Measurements from ENCODE around the gene TEX36.
"Not testable (repeated sequence)": the region's sequence is repeated elsewhere in the genome, so short reads cannot be mapped to it uniquely, and the experiment has no call there.

The TEX36 gene

GRCh38 chr10:125683063-125683462 is at the start of gene TEX36:
TEX36 (minus strand) TSS chr10:125683163; CDS start chr10:125682989, 174 bp downstream.
- no peak for DNase-seq

GRCh38 chr10:125727436-125727835 is 44.5 kb upstream of the TEX36 start:
- DNase-seq = no peak

GRCh38 chr10:125726914-125727313 is 44.0 kb upstream of the TEX36 start:
- no peak for DNase-seq

GRCh38 chr10:125722811-125723210 is 39.8 kb upstream of the TEX36 start:
- DNase-seq = no peak

- DNase-seq = no peak
Measured at GRCh38 chr10:125721035-125721434, 38.1 kb upstream of the TEX36 start.

GRCh38 chr10:125720002-125720382 is 37.0 kb upstream of the TEX36 start:
- DNase-seq = peak; percentile 0

- peak; percentile 99 for DNase-seq
Measured at GRCh38 chr10:125719173-125720001, 36.4 kb upstream of the TEX36 start, which contains the start of gene EDRF1. EDRF1 (plus strand) TSS chr10:125719709; CDS start chr10:125719808, 99 bp downstream.

GRCh38 chr10:125714728-125715127 is 31.8 kb upstream of the TEX36 start:
- DNase-seq = not testable (repeated sequence)

- DNase-seq = no peak
Measured at GRCh38 chr10:125711110-125711750, 28.3 kb upstream of the TEX36 start.

GRCh38 chr10:125709553-125710474 is 26.9 kb upstream of the TEX36 start:
- no peak for DNase-seq

GRCh38 chr10:125708971-125709503 is 26.1 kb upstream of the TEX36 start:
- DNase-seq = no peak

- DNase-seq = no peak
Measured at GRCh38 chr10:125707541-125708468, 24.8 kb upstream of the TEX36 start.

GRCh38 chr10:125700355-125700911 is 17.5 kb upstream of the TEX36 start:
- peak; percentile 7 for DNase-seq

GRCh38 chr10:125699562-125700143 is 16.7 kb upstream of the TEX36 start:
- DNase-seq = no peak

- no peak for DNase-seq
Measured at GRCh38 chr10:125698481-125698998, 15.6 kb upstream of the TEX36 start.

- not testable (repeated sequence) for DNase-seq
Measured at GRCh38 chr10:125696884-125697283, 13.9 kb upstream of the TEX36 start.

GRCh38 chr10:125694883-125695282 is 11.9 kb upstream of the TEX36 start:
- DNase-seq = no peak

GRCh38 chr10:125693524-125693847 is 10.5 kb upstream of the TEX36 start:
- no peak for DNase-seq

GRCh38 chr10:125692601-125693523 is 9.9 kb upstream of the TEX36 start:
- DNase-seq = no peak

GRCh38 chr10:125692196-125692595 is 9.2 kb upstream of the TEX36 start:
- DNase-seq = no peak
